Skeletal muscle tissue (tissue), 4 donors: ENCODE results near the gene SP110. TPM values are rescaled to one million over a fixed set of nuclear protein-coding genes. Genes with fewer than 3 reads are reported as not detected.

ENCODE experiments used
- H3K27ac ChIP-seq: one replicate; pipeline ENCODE4 v1.7.0; 2013; ENCODE audit warnings: mild to moderate bottlenecking, low read depth, low read length, inconsistent platforms
- H3K27me3 ChIP-seq, 3 donors: one replicate each; pipeline ENCODE4 v1.7.0; 2013; ENCODE audit warnings: low read length in 3 of 3; ENCODE audit not compliant: control insufficient read depth in 3 of 3, insufficient read depth in 3 of 3
- H3K36me3 ChIP-seq, 3 donors: one replicate each; pipeline ENCODE4 v1.7.0; 2013; ENCODE audit warnings: low read length in 3 of 3; ENCODE audit not compliant: control insufficient read depth in 3 of 3, insufficient read depth in 3 of 3
- H3K4me1 ChIP-seq, 3 donors: one replicate each; pipeline ENCODE4 v1.7.0; 2013; ENCODE audit warnings: low read length in 3 of 3, mild to moderate bottlenecking in 3 of 3; ENCODE audit not compliant: control insufficient read depth in 3 of 3, insufficient read depth in 3 of 3
- H3K4me3 ChIP-seq, 3 donors: one replicate each; pipeline ENCODE4 v1.7.0; 2013; ENCODE audit warnings: low read length in 3 of 3
- H3K9ac ChIP-seq, 3 donors: one replicate each; pipeline ENCODE4 v1.7.0; 2013; ENCODE audit warnings: low read length in 3 of 3, mild to moderate bottlenecking in 3 of 3, moderate library complexity in 2 of 3, low read depth in 1 of 3
- H3K9me3 ChIP-seq, 3 donors: one replicate each; pipeline ENCODE4 v1.7.0; 2013; ENCODE audit warnings: low read length in 3 of 3; ENCODE audit not compliant: control insufficient read depth in 3 of 3
- total RNA-seq: library from RNA; depleted of rRNA; stranded (reverse); fragments of >200 nt; gene quantifications from one replicate; pipeline ENCODE4 v1.2.3, GENCODE V29; 2014
- donor health status: Osteomylitis.

Gene SP110
- total RNA-seq, 1 donor from 2014 or later: 4.7 TPM

DNA sequence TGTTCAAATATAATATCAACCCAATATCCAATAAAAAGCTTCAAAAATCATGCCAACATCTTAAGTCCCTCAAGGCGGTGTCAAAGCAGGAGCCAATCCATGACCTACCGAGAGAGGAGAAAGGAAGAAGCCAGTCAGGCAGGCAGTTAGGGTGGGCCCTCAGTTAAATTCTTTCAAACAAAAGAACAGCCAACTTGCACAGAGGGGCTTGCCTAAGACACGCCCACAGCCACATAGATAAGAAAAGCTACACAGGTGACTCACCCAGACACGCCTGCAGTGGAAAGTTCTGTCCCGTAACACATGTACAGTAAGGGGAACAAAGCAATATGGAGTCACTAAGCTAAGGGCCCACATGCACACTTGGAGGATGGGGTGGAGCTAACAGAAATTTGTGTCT is 61.3 kb downstream of the SP110 start:
- Histone ChIP-seq H3K36me3 (no peaks in the 10 kb centered on the region), H3K27ac (no peak overlapping the region), H3K9me3 (no peaks in the 10 kb centered on the region), H3K4me1 (no peaks in the 10 kb centered on the region), H3K9ac (no peak overlapping the region), H3K27me3 (no peaks in the 10 kb centered on the region), H3K4me3 (no peak overlapping the region)

GRCh38 chr2:230156782-230157699 is 62.7 kb downstream of the SP110 start:
- H3K9ac ChIP-seq: no peak overlapping the region
- H3K27me3 ChIP-seq: no peaks in the 10 kb centered on the region
- H3K9me3 ChIP-seq: peaks cover 0 to 3% (median 0%) of the 10 kb centered on the region in 3 donors
- H3K4me1 ChIP-seq: no peaks in the 10 kb centered on the region
- no peak overlapping the region for H3K4me3 ChIP-seq
- no peak overlapping the region for H3K27ac ChIP-seq
- no peaks in the 10 kb centered on the region for H3K36me3 ChIP-seq

DNA sequence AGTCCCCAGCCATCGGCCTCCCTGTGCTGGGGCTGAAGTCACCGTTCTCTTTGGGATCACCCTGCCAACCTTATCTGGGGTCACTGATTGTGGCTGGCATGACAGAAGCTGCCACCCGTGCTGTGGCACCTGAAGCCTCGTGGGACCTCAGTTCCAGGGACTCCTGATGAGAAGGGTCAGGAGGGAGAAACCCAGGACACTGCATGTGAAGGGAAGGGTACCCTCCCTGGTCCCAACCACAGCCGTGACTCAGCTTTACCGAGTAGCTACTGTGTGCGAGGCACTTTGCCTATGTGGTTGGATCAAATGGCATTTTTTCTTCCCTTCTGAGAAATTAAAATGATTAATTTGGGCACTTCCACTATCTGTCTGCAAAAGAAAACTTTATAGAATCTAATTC is 64.4 kb downstream of the SP110 start:
- Histone ChIP-seq H3K9me3 (peaks cover 0 to 3% (median 0%) of the 10 kb centered on the region in 3 donors), H3K27me3 (no peaks in the 10 kb centered on the region), H3K4me3 (no peak overlapping the region)

DNA sequence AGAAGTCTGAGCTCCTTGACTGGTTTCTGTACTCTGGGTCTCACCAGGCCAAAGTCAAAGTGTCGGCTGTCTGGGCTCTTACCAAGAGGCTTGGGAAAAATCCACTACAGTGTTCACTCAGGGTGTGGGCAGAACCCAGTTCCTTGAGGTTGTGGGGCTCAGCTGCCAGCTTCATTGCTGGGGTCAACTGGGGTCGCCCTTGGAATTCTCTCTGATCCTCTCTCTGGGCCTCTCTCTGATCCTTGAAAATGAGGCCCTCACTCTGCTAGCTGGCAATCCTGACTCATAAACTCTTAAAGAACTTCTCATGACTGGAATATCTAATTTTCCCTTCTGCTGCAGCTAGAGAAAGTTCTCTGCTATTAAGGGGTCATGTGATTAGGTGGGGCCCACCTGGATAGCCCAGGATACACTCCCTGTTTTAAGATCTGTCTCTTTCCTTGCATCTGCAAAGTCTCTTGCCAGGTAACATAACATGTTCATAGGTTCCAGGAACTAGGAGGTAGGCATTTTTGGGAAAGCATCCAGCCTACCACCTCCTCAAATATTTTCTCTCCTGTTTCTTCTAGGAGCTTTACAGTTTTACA is 66.3 kb downstream of the SP110 start:
- peaks cover 0 to 3% (median 0%) of the 10 kb centered on the region in 3 donors for H3K9me3 ChIP-seq
- H3K4me1 ChIP-seq: no peaks in the 10 kb centered on the region
- no peak overlapping the region for H3K9ac ChIP-seq
- no peak overlapping the region for H3K4me3 ChIP-seq
- H3K36me3 ChIP-seq: no peaks in the 10 kb centered on the region
- H3K27me3 ChIP-seq: no peaks in the 10 kb centered on the region
- H3K27ac ChIP-seq: no peak overlapping the region

More for the DNA sequence above, 64.4 kb downstream of the SP110 start:
- no peak overlapping the region for H3K9ac ChIP-seq
- no peak overlapping the region for H3K27ac ChIP-seq
- H3K36me3 ChIP-seq: no peaks in the 10 kb centered on the region
- no peaks in the 10 kb centered on the region for H3K4me1 ChIP-seq

- H3K27ac ChIP-seq: no peak overlapping the region
- no peak overlapping the region for H3K4me3 ChIP-seq
- H3K36me3 ChIP-seq: no peaks in the 10 kb centered on the region
- H3K9me3 ChIP-seq: peaks cover 0 to 3% (median 0%) of the 10 kb centered on the region in 3 donors
- H3K4me1 ChIP-seq: no peaks in the 10 kb centered on the region
- no peaks in the 10 kb centered on the region for H3K27me3 ChIP-seq
- no peak overlapping the region for H3K9ac ChIP-seq
These were observed 67.5 kb downstream of the SP110 start for GRCh38 chr2:230152334-230152733.

DNA sequence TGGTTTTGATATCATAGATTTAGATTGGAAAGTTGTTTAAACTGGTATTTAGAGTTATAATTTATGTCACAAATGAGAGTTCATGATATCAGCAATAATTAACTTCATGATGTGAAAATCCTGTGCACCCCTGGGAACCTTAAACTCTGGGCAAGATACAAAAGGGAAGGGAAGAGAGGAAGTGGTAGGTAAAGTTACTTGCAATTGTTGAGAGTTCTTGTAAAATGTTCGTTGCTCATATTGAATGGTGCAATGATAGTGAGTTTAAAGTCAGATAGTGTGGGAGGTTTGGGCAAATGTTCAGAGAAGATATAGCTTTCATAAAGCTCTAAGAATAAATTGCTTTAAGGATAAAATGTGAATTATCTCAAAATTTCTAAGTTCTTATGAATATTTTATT is 75.4 kb downstream of the SP110 start:
- Histone ChIP-seq H3K9ac (no peak overlapping the region), H3K27ac (no peak overlapping the region), H3K4me1 (no peaks in the 10 kb centered on the region), H3K27me3 (no peaks in the 10 kb centered on the region), H3K4me3 (no peak overlapping the region), H3K9me3 (no peaks in the 10 kb centered on the region), H3K36me3 (no peaks in the 10 kb centered on the region)

GRCh38 chr2:230140667-230141066 is 79.1 kb downstream of the SP110 start:
- Histone ChIP-seq H3K36me3 (no peaks in the 10 kb centered on the region), H3K9ac (no peak overlapping the region), H3K27ac (no peak overlapping the region), H3K4me3 (no peak overlapping the region), H3K27me3 (no peaks in the 10 kb centered on the region), H3K4me1 (no peaks in the 10 kb centered on the region), H3K9me3 (no peaks in the 10 kb centered on the region)

GRCh38 chr2:230137902-230138539 is 81.8 kb downstream of the SP110 start:
- Histone ChIP-seq H3K9me3 (peaks cover 0 to 7% (median 2%) of the 10 kb centered on the region in 3 donors), H3K4me3 (no peak overlapping the region), H3K27me3 (no peaks in the 10 kb centered on the region), H3K9ac (no peak overlapping the region), H3K36me3 (no peaks in the 10 kb centered on the region), H3K4me1 (peaks cover 0 to 4% (median 0%) of the 10 kb centered on the region in 3 donors), H3K27ac (no peak overlapping the region)

DNA sequence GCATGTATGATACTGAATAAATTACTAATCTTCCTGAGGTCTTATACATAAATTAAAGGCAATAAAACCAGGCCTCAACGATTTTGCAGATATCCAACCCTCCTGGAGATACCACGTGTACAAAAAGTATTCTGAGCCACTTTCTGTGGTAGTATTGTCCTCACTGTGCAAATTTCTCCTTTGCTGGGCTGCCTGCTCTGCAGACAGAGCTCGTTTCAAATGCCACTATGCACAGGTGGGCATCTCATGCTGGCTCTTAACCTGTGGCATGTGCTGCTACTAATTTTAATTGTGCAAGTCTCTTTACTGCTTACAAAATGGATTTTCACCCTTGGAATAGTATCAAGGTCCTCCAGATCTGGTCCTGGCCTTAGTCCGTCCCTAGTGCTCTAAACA is 84.7 kb downstream of the SP110 start:
- no peak overlapping the region for H3K4me3 ChIP-seq
- peaks cover 4 to 7% (median 5%) of the 10 kb centered on the region in 3 donors for H3K4me1 ChIP-seq
- no peak overlapping the region for H3K9ac ChIP-seq
- H3K27me3 ChIP-seq: no peaks in the 10 kb centered on the region
- no peaks in the 10 kb centered on the region for H3K36me3 ChIP-seq
- peaks cover 0 to 7% (median 2%) of the 10 kb centered on the region in 3 donors for H3K9me3 ChIP-seq
- peak overlapping the region; percentile 57 for H3K27ac ChIP-seq
